Ovary (tissue), 9 donors: ENCODE data around the gene GALNT10. TPM values are rescaled to one million over a fixed set of nuclear protein-coding genes. Genes with fewer than 3 reads are reported as not detected.

ENCODE experiments used
- DNase-seq, 5 donors: peaks; one replicate each; pipeline ENCODE4 v3.0.0-alpha.2; 2019 to 2020
- H3K27ac ChIP-seq, 2 donors: fragments of 200-600 bp; one replicate each; pipeline versions ENCODE4 v1.5.1 to v1.8.0; 2019 to 2022
- H3K27me3 ChIP-seq: fragments of 200-600 bp; one replicate; pipeline ENCODE4 v1.8.0; 2022
- H3K36me3 ChIP-seq: fragments of 200-600 bp; sonication (generic); one replicate; pipeline ENCODE4 v1.5.1; 2019
- H3K4me1 ChIP-seq: one replicate; pipeline ENCODE4 v1.8.1; 2013; ENCODE audit warnings: mild to moderate bottlenecking, moderate library complexity; ENCODE audit not compliant: insufficient read depth
- H3K4me3 ChIP-seq: fragments of 200-600 bp; sonication (generic); one replicate; pipeline ENCODE4 v1.5.1; 2017
- H3K9me3 ChIP-seq, 2 donors: fragments of 200-600 bp in 1 of 2; sonication (generic) in 1 of 2; one replicate each; pipeline versions ENCODE4 v1.5.1 to v1.8.1; 2013 to 2019; ENCODE audit warnings: mild to moderate bottlenecking in 1 of 2, moderate library complexity in 1 of 2
- EP300 ChIP-seq: sonication (generic); formaldehyde crosslinking; IDR thresholded peaks from one replicate; pipeline ENCODE4 v1.6.1; 2017; ENCODE audit warnings: antibody characterized with exemption
- POLR2A ChIP-seq: fragments of 450-650 bp; IDR thresholded peaks from one replicate; pipeline ENCODE4 v1.6.1; 2017; ENCODE audit warnings: antibody characterized with exemption, mild to moderate bottlenecking, moderate library complexity
- WGBS, 3 donors: extraction: QIAGEN DNeasy Blood & Tissue Kit in 1 of 3; methylation state at CpG; one replicate each; pipeline versions ENCODE4 v1.1.5 to v1.1.7; 2013 to 2017; 5-methylcytosine and 5-hydroxymethylcytosine counted together
- intact Hi-C, 4 donors: fragments of 100-400 bp; cut with DNase I; formaldehyde crosslinking; loops; one replicate each; pipeline versions ENCODE4 v1.11.0 to v1.15.1; 2022 to 2023
- polyA plus RNA-seq, 2 donors: library from polyadenylated mRNA; stranded (reverse); fragments of 200-250 nt in 1 of 2; fragments of 350-450 nt in 1 of 2; fragmentation: Illumina TruSeq in 1 of 2; extraction: RNeasy Lipid Tissue Mini Kit (QIAGEN cat#74804) in 1 of 2; gene quantifications; one replicate each; pipeline ENCODE4 v1.2.3, GENCODE V29; 2013 to 2014
- total RNA-seq, 7 donors: library from RNA; depleted of rRNA in 2 of 7; stranded (reverse); fragments of >200 nt in 2 of 7; fragmentation: NEBNext Ultra II Directional in 3 of 7; extraction: Animal tissue kit (Norgen Biotek cat#: 25700) in 3 of 7; gene quantifications; one replicate each; pipeline versions ENCODE4 v1.1.0 to v1.2.4, GENCODE V29; 2016 to 2023
- TF ChIP-seq, protein P1 (sequence below), 3 donors: fragments of 450-650 bp in 2 of 3; fragments of 200-600 bp in 1 of 3; IDR thresholded peaks; one replicate each; pipeline versions ENCODE4 v1.5.1 to v1.8.0; 2016 to 2022; ENCODE audit warnings: antibody characterized with exemption in 3 of 3, mild to moderate bottlenecking in 1 of 3
- donor health status: DM: no; HTN: no; CAD: no; lungs with moderate emphysema.
- donor health status: DM: no; HTN: no; CAD: no.
- donor health status: Bipolar disorder and iron deficiency.
- donor health status: DM: yes; HTN: yes; CAD: no.
- donor health status: DM: no; HTN: no; CAD: no.
- donor health status: DM: yes; HTN: yes; CAD: no.

Gene GALNT10
- total and polyA plus RNA-seq, 9 donors: 34.5 to 206 (median 88.7) TPM

DNA sequence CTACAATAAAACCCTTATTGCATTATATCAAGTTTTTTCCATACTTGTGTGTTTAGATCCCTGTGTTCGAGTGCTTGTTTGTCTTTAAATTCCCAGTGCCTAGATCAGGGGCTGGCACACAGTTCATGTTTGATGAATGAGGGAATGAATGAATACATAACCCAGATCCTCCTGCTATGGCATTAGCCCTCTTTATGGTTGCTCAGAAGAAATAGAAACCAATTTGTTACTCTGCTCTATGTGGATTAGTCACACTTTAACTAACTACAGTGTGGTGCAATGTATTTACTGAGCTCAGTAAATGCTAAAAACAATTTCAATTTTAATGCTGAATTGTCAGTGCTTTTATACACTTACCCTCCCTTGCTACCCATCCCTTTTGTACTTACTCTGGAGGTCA lies 16.4 kb upstream of the GALNT10 start:
- Histone ChIP-seq H3K4me3 (no peak overlapping the region), H3K4me1 (no peaks in the 10 kb centered on the region), H3K9me3 (no peaks in the 10 kb centered on the region), H3K27ac (no peak overlapping the region), H3K27me3 (no peaks in the 10 kb centered on the region), H3K36me3 (no peaks in the 10 kb centered on the region)
- DNase-seq: no peak
- WGBS, 3 donors: 82 to 90% (median 86%) methylated on average over 1 of the region's 1 CpG
- TF ChIP-seq, protein P1, sequence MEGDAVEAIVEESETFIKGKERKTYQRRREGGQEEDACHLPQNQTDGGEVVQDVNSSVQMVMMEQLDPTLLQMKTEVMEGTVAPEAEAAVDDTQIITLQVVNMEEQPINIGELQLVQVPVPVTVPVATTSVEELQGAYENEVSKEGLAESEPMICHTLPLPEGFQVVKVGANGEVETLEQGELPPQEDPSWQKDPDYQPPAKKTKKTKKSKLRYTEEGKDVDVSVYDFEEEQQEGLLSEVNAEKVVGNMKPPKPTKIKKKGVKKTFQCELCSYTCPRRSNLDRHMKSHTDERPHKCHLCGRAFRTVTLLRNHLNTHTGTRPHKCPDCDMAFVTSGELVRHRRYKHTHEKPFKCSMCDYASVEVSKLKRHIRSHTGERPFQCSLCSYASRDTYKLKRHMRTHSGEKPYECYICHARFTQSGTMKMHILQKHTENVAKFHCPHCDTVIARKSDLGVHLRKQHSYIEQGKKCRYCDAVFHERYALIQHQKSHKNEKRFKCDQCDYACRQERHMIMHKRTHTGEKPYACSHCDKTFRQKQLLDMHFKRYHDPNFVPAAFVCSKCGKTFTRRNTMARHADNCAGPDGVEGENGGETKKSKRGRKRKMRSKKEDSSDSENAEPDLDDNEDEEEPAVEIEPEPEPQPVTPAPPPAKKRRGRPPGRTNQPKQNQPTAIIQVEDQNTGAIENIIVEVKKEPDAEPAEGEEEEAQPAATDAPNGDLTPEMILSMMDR (IDR thresholded peaks at IDR 0.05): no peak
- intact Hi-C loops: loop anchor here in 3 of 4 donors (10.0 kb wide), 3 partner anchors 89 to 231 kb away; no protein-coding TSS in a partner anchor

DNA sequence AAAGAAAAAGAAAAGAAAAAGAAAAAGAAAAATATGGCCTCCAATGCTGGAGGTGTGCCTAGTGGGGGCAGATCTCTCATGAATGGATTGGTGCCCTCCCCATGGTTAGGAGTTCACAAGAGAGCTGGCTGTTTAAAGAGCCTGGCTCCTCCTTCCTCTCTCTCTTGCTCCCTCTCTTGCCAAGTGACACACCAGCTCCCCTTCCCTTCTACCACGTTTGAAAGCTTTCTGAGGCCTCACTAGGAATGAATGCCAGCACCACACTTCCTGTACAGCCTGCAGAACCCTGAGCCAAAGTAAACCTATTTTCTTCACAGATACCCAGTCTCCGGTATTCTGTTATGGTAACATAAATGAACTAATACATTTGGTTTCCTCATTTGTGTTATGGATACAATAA lies 14.4 kb upstream of the GALNT10 start:
- H3K4me1 ChIP-seq: no peaks in the 10 kb centered on the region
- no peaks in the 10 kb centered on the region for H3K27me3 ChIP-seq
- H3K36me3 ChIP-seq: no peaks in the 10 kb centered on the region
- 18 to 34% (median 23%) methylated on average over 2 of the region's 2 CpGs for WGBS, 3 donors
- TF ChIP-seq, protein P1 (IDR thresholded peaks at IDR 0.05): no peak
- TF ChIP-seq POLR2A (no peak), EP300 (no peak)
- no peak overlapping the region for H3K4me3 ChIP-seq
- intact Hi-C loops: loop anchor here in 3 of 4 donors (10.0 kb wide), 3 partner anchors 91 to 229 kb away; no protein-coding TSS in a partner anchor
- H3K27ac ChIP-seq: no peak overlapping the region
- no peak for DNase-seq
- H3K9me3 ChIP-seq: no peaks in the 10 kb centered on the region

DNA sequence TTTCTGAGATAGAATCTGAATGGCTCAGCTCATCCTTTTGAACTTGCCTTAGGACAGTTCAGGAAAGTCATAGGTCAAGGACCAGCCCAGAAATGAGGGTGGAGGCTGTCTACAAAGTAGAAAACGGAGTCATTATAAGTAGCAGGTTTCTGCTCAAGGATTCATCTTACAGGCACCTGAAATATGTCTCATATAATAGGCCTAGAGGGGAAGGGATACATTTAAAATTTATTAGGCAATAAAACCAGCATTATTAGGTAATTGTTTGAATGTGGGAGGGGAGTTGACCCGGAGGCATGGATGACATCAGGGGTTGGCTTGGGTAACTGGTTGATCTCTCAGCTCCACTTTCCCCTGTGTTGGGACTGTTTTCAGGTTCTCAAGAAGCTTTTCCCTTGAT lies 11.9 kb upstream of the GALNT10 start:
- H3K9me3 ChIP-seq: no peaks in the 10 kb centered on the region
- H3K27me3 ChIP-seq: no peaks in the 10 kb centered on the region
- no peaks in the 10 kb centered on the region for H3K4me1 ChIP-seq
- H3K27ac ChIP-seq: no peak overlapping the region
- no peak for DNase-seq
- TF ChIP-seq, protein P1 (IDR thresholded peaks at IDR 0.05): no peak
- no peak for TF ChIP-seq EP300
- TF ChIP-seq POLR2A: no peak
- H3K4me3 ChIP-seq: no peak overlapping the region
- H3K36me3 ChIP-seq: no peaks in the 10 kb centered on the region
- intact Hi-C loops: loop anchor here in 3 of 4 donors (10.0 kb wide), 3 partner anchors 94 to 226 kb away; no protein-coding TSS in a partner anchor
- WGBS, 3 donors: 63 to 71% (median 64%) methylated on average over 2 of the region's 2 CpGs

DNA sequence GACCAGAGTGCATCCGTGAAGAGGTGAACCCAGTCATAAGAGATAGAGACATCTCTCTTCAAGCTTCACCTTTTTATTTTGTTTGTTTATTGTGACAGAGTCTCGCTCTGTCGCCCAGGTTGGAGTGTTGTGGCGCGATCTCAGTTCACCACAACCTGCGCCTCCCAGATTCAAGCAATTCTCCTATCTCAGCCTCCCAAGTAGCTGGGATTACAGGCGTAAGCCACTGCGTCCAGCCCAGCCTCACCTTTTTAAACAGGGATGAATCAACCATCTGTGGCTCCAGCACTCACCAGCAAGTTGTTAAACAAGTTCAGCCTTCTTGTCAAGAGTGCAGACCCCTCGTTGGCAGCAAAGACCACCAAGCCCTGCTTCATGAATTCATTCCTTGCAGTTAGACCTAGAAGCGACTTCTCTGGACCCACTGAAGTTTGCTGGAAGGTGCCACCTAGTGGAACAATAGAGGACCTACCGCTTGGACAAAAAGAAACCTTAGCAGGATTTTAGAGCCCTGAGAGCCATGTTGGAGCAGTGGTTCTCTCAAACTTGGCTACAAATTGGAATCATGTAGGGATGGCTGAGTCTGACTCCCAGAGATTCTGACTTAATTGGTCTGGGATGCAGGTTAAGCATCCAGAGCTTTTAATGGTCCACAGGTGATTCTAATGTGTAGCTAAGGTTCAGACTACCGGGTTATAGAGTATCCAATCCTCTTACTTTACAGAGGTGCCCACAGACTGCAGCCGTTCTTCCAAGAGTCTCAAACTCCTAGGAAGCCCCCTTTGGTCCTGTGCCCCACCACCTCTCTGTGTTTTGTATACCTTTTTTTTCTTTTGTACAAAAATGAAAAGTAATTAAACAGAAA lies 10.5 kb upstream of the GALNT10 start:
- DNase-seq: no peak
- Histone ChIP-seq H3K4me3 (no peak overlapping the region), H3K4me1 (no peaks in the 10 kb centered on the region), H3K9me3 (no peaks in the 10 kb centered on the region), H3K36me3 (no peaks in the 10 kb centered on the region), H3K27ac (no peak overlapping the region), H3K27me3 (no peaks in the 10 kb centered on the region)
- TF ChIP-seq EP300 (no peak), POLR2A (no peak)
- TF ChIP-seq, protein P1 (IDR thresholded peaks at IDR 0.05): peak; percentile 26 to 50 (median 38)
- WGBS, 3 donors: 58 to 66% (median 59%) methylated on average over 13 of the region's 13 CpGs
- intact Hi-C loops: loop anchor here in 3 of 4 donors (10.0 kb wide), 3 partner anchors 95 to 225 kb away; no protein-coding TSS in a partner anchor
